ENCODE measurements around the gene MS4A5. TPM values are rescaled to one million over a fixed set of nuclear protein-coding genes. Genes with fewer than 3 reads are reported as not detected.

Gene MS4A5
- total and polyA plus RNA-seq, 10 of the 15 experiments (the other 5 are each of a cell fraction or from before 2014, with no cell fraction given), result not detected

- TF ChIP-seq SREBF2 (IDR thresholded peaks at IDR 0.05; ENCODE audit: low read length) (no peak), FOXM1 (IDR thresholded peaks at IDR 0.05; ENCODE audit: low read depth, low read length) (peak; percentile 42; the same call in 1 of the 2 replicates), CHD2 (IDR thresholded peaks at IDR 0.05; ENCODE audit: borderline replicate concordance, low read depth, low read length) (no peak; the same call in 1 of the 2 replicates), HCFC1 (IDR thresholded peaks at IDR 0.05; ENCODE audit: low read length) (no peak), RCOR1 (conservative IDR thresholded peaks at IDR 0.05; ENCODE audit: low read depth, low read length) (no peak), RELA (IDR thresholded peaks at IDR 0.05; ENCODE audit: borderline replicate concordance, partially characterized antibody) (peak; percentile 26), HDAC6 (IDR thresholded peaks at IDR 0.05; ENCODE audit: unreplicated experiment) (no peak), POLR2AphosphoS2 (IDR thresholded peaks at IDR 0.05; ENCODE audit: low read depth, low read length) (peak; percentile 82; the same call in 1 of the 2 replicates), JUNB (IDR thresholded peaks at IDR 0.05) (0 out of 2 replicates have a peak, but pooled peaks have one; percentile 15), IKZF1 (conservative IDR thresholded peaks at IDR 0.05) (peak; percentile 66), POU2F2 (IDR thresholded peaks at IDR 0.05; ENCODE audit: borderline replicate concordance, low read depth, low read length) (peak; percentile 83; the same call in 2 of the 3 replicates), POLR2A (IDR thresholded peaks at IDR 0.05; ENCODE audit: low read depth, low read length) (peak; percentile 70), STAT1 (conservative IDR thresholded peaks at IDR 0.05) (no peak), SP1 (IDR thresholded peaks at IDR 0.05; ENCODE audit: low read depth, low read length) (peak; percentile 36), SMAD5 (IDR thresholded peaks at IDR 0.05; ENCODE audit: low read depth) (peak; percentile 31; the same call in 1 of the 2 replicates), SMARCA5 (IDR thresholded peaks at IDR 0.05) (no peak), BHLHE40 (IDR thresholded peaks at IDR 0.05; ENCODE audit: borderline replicate concordance in 1 of 2, low read depth in 2 of 2, low read length in 1 of 2) (peak in 1 of 2 experiments; percentile 51; a peak in 1 of 4 replicates), POLR2AphosphoS5 (IDR thresholded peaks at IDR 0.05; ENCODE audit: low read length) (peak; percentile 93), SKIL (IDR thresholded peaks at IDR 0.05; ENCODE audit: low read depth, poor library complexity, severe bottlenecking) (peak; percentile 63), MEF2A (IDR thresholded peaks at IDR 0.05; ENCODE audit: insufficient read depth, low read depth, low read length) (0 out of 2 replicates have a peak, but pooled peaks have one; percentile 31), EP300 (IDR thresholded peaks at IDR 0.05; ENCODE audit: borderline replicate concordance in 1 of 2, control insufficient read depth in 1 of 2, low read depth in 2 of 2, low read length in 2 of 2) (0 out of 4 replicates have a peak, but pooled peaks of 1 of the 2 experiments have one; percentile 22), ZNF207 (IDR thresholded peaks at IDR 0.05; ENCODE audit: borderline replicate concordance) (no peak), BRCA1 (IDR thresholded peaks at IDR 0.05; ENCODE audit: low read depth, low read length) (no peak), EGR1 (IDR thresholded peaks at IDR 0.05; ENCODE audit: borderline replicate concordance in 1 of 2, low read depth in 2 of 2, low read length in 2 of 2) (peak; percentile 56 to 99), NFIC (IDR thresholded peaks at IDR 0.05; ENCODE audit: low read depth, low read length) (peak; percentile 53; the same call in 1 of the 2 replicates), TCF12 (IDR thresholded peaks at IDR 0.05; ENCODE audit: low read depth, low read length) (0 out of 2 replicates have a peak, but pooled peaks have one; percentile 65), CREM (IDR thresholded peaks at IDR 0.05; ENCODE audit: low read depth) (0 out of 2 replicates have a peak, but pooled peaks have one; percentile 46), TBL1XR1 (IDR thresholded peaks at IDR 0.05; ENCODE audit: low read depth, low read length) (peak; percentile 82)
- TF ChIP-seq, protein P1, sequence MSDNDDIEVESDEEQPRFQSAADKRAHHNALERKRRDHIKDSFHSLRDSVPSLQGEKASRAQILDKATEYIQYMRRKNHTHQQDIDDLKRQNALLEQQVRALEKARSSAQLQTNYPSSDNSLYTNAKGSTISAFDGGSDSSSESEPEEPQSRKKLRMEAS (IDR thresholded peaks at IDR 0.05; ENCODE audit: low read depth, low read length), result peak; percentile 54; the same call in 1 of the 2 replicates
- TF ChIP-seq, protein P2, sequence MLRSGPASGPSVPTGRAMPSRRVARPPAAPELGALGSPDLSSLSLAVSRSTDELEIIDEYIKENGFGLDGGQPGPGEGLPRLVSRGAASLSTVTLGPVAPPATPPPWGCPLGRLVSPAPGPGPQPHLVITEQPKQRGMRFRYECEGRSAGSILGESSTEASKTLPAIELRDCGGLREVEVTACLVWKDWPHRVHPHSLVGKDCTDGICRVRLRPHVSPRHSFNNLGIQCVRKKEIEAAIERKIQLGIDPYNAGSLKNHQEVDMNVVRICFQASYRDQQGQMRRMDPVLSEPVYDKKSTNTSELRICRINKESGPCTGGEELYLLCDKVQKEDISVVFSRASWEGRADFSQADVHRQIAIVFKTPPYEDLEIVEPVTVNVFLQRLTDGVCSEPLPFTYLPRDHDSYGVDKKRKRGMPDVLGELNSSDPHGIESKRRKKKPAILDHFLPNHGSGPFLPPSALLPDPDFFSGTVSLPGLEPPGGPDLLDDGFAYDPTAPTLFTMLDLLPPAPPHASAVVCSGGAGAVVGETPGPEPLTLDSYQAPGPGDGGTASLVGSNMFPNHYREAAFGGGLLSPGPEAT (IDR thresholded peaks at IDR 0.05; ENCODE audit: low read depth), result peak; percentile 62
These were observed 28.2 kb downstream of the MS4A5 start (continued) for GRCh38 chr11:60457576-60457975.

All from GM12878 (cell line).